Caco-2 (cell line): ENCODE results near the gene KIRREL3. TPM values are rescaled to one million over a fixed set of nuclear protein-coding genes. Genes with fewer than 3 reads are reported as not detected.

Source experiments
- BruUV-seq: library from RNA; stranded (reverse); fragments of 400-500 nt; replicated peaks from 2 replicates; lab custom pipeline; 2021; lab: Mats Ljungman, UMichigan
- CTCF ChIA-PET: fragments of 300-600 bp; sonication (Branson Sonifier 250); formaldehyde crosslinking; loops from one replicate; lab custom pipeline; 2022; ENCODE audit warnings: antibody characterized with exemption; lab: Charles Lee
- POLR2A ChIA-PET: fragments of 300-600 bp; sonication (Branson Sonifier 250); formaldehyde crosslinking; loops from one replicate; lab custom pipeline; 2022; ENCODE audit warnings: antibody characterized with exemption; lab: Charles Lee
- DNase-seq, 2 experiments: peaks; one replicate each; pipeline versions ENCODE4 v3.0.0 to v3.0.0-alpha.2; 2020 to 2022
- H3K27me3 ChIP-seq: replicated peaks from 2 replicates; pipeline ENCODE4 v1.6.0; 2011; ENCODE audit warnings: low read length; ENCODE audit not compliant: control insufficient read depth, insufficient read depth
- H3K36me3 ChIP-seq: 2 replicates; pipeline ENCODE4 v1.5.1; 2011; ENCODE audit warnings: low read length; ENCODE audit not compliant: control insufficient read depth, insufficient read depth
- H3K4me1 ChIP-seq: fragments of 250-450 bp; sonication (Bioruptor Pico); 2 replicates; pipeline ENCODE4 v1.5.1; 2020; ENCODE audit warnings: mild to moderate bottlenecking
- H3K4me3 ChIP-seq: 2 replicates; pipeline ENCODE4 v1.5.1; 2011; ENCODE audit warnings: low read depth, mild to moderate bottlenecking, control low read depth, low read length
- H3K9me3 ChIP-seq: fragments of 250-450 bp; sonication (Bioruptor Pico); 2 replicates; pipeline ENCODE4 v1.5.1; 2020; ENCODE audit warnings: mild to moderate bottlenecking, moderate library complexity
- H3K27ac Mint-ChIP-seq: one replicate; pipeline ENCODE4 v1.8.0; 2022; ENCODE audit warnings: mixed read lengths; ENCODE audit not compliant: unreplicated experiment
- H3K27me3 Mint-ChIP-seq: one replicate; pipeline ENCODE4 v1.8.0; 2022; ENCODE audit warnings: mixed read lengths; ENCODE audit not compliant: insufficient read depth, unreplicated experiment
- H3K36me3 Mint-ChIP-seq: one replicate; pipeline ENCODE4 v1.8.0; 2022; ENCODE audit warnings: mild to moderate bottlenecking, mixed read lengths; ENCODE audit not compliant: insufficient read depth, unreplicated experiment
- H3K4me1 Mint-ChIP-seq: one replicate; pipeline ENCODE4 v1.8.0; 2022; ENCODE audit warnings: low read depth, mixed read lengths; ENCODE audit not compliant: unreplicated experiment
- H3K4me3 Mint-ChIP-seq: one replicate; pipeline ENCODE4 v1.8.0; 2022; ENCODE audit warnings: mild to moderate bottlenecking, moderate library complexity, mixed read lengths; ENCODE audit not compliant: unreplicated experiment
- H3K9me3 Mint-ChIP-seq: one replicate; pipeline ENCODE4 v1.8.0; 2022; ENCODE audit warnings: mixed read lengths; ENCODE audit not compliant: unreplicated experiment
- CTCF ChIP-seq, 2 experiments: fragments of 200-600 bp in 1 of 2; IDR thresholded peaks; 1 replicate in 1 of 2; 2 replicates in 1 of 2; pipeline versions ENCODE4 v1.5.1 to v1.8.0; 2011 to 2022; ENCODE audit warnings: antibody characterized with exemption in 1 of 2, control low read depth in 1 of 2, inconsistent platforms in 1 of 2, low read depth in 1 of 2, low read length in 1 of 2, mild to moderate bottlenecking in 1 of 2, moderate library complexity in 1 of 2; ENCODE audit not compliant: insufficient read depth in 1 of 2, severe bottlenecking in 1 of 2, unreplicated experiment in 1 of 2
- intact Hi-C: fragments of 100-400 bp; cut with micrococcal nuclease; formaldehyde crosslinking; loops from one replicate; pipeline ENCODE4 v1.10.0; 2022; ENCODE audit not compliant: unreplicated experiment
- total RNA-seq: library from RNA; stranded (reverse); gene quantifications from 2 replicates; pipeline ENCODE4 v1.2.3, GENCODE V29; 2022

Gene KIRREL3
- total RNA-seq, 1 experiment from 2014 or later, result not detected

GRCh38 chr11:126874276-126874675 is 126.3 kb downstream of the KIRREL3 start:
- H3K4me3 Mint-ChIP-seq, result no peak overlapping the region
- no peak for TF ChIP-seq CTCF (IDR thresholded peaks at IDR 0.05; ENCODE audit: insufficient read depth in 1 of 2, low read depth in 1 of 2, low read length in 1 of 2, severe bottlenecking in 1 of 2, unreplicated experiment in 1 of 2)
- H3K4me1 Mint-ChIP-seq, result no peaks in the 10 kb centered on the region
- no peak overlapping the region for H3K27ac Mint-ChIP-seq
- DNase-seq, result no peak
- no peaks in the 10 kb centered on the region for H3K9me3 Mint-ChIP-seq
- Histone ChIP-seq H3K9me3 (no peaks in the 10 kb centered on the region), H3K36me3 (no peaks in the 10 kb centered on the region), H3K4me3 (no peak overlapping the region), H3K4me1 (no peaks in the 10 kb centered on the region), H3K27me3 (no peaks in the 10 kb centered on the region)
- BruUV-seq, result no TSS peak
- no peaks in the 10 kb centered on the region for H3K36me3 Mint-ChIP-seq
- POLR2A ChIA-PET, result no interaction called here
- CTCF ChIA-PET, result no interaction called here
- intact Hi-C loops, result no loop called here
- H3K27me3 Mint-ChIP-seq, result peaks cover 8% of the 10 kb centered on the region

- no peaks in the 10 kb centered on the region for H3K36me3 ChIP-seq
- no peak overlapping the region for H3K27ac Mint-ChIP-seq
- no peaks in the 10 kb centered on the region for H3K9me3 Mint-ChIP-seq
- no peak overlapping the region for H3K4me3 Mint-ChIP-seq
- no peaks in the 10 kb centered on the region; the same call in 1 of the 2 replicates for H3K27me3 ChIP-seq
- no peak for TF ChIP-seq CTCF (IDR thresholded peaks at IDR 0.05; ENCODE audit: insufficient read depth in 1 of 2, low read depth in 1 of 2, low read length in 1 of 2, severe bottlenecking in 1 of 2, unreplicated experiment in 1 of 2)
- no peaks in the 10 kb centered on the region for H3K9me3 ChIP-seq
- no TSS peak for BruUV-seq
- H3K4me1 ChIP-seq, result no peaks in the 10 kb centered on the region
- no peak for DNase-seq
- peaks cover 8% of the 10 kb centered on the region for H3K27me3 Mint-ChIP-seq
- POLR2A ChIA-PET, result no interaction called here
- CTCF ChIA-PET, result no interaction called here
- H3K4me1 Mint-ChIP-seq, result no peaks in the 10 kb centered on the region
- H3K36me3 Mint-ChIP-seq, result no peaks in the 10 kb centered on the region
- intact Hi-C loops, result no loop called here
- no peak overlapping the region for H3K4me3 ChIP-seq
Measured at GRCh38 chr11:126871792-126872191, 128.8 kb downstream of the KIRREL3 start.

- Mint-ChIP-seq H3K27me3 (peaks cover 13% of the 10 kb centered on the region), H3K4me1 (no peaks in the 10 kb centered on the region), H3K27ac (no peak overlapping the region), H3K9me3 (no peaks in the 10 kb centered on the region), H3K4me3 (no peak overlapping the region), H3K36me3 (no peaks in the 10 kb centered on the region)
- CTCF ChIA-PET, result no interaction called here
- H3K4me1 ChIP-seq, result no peaks in the 10 kb centered on the region
- no peaks in the 10 kb centered on the region; the same call in none of the 2 replicates for H3K27me3 ChIP-seq
- H3K9me3 ChIP-seq, result no peaks in the 10 kb centered on the region
- intact Hi-C loops, result no loop called here
- H3K4me3 ChIP-seq, result no peak overlapping the region
- no TSS peak for BruUV-seq
- DNase-seq, result no peak
- no peak for TF ChIP-seq CTCF (IDR thresholded peaks at IDR 0.05; ENCODE audit: insufficient read depth in 1 of 2, low read depth in 1 of 2, low read length in 1 of 2, severe bottlenecking in 1 of 2, unreplicated experiment in 1 of 2)
- POLR2A ChIA-PET, result no interaction called here
- no peaks in the 10 kb centered on the region for H3K36me3 ChIP-seq
Measured at GRCh38 chr11:126870021-126870420, 130.5 kb downstream of the KIRREL3 start.
